ENCODE measurements around the gene ALKAL2.

Gene ALKAL2

DNA sequence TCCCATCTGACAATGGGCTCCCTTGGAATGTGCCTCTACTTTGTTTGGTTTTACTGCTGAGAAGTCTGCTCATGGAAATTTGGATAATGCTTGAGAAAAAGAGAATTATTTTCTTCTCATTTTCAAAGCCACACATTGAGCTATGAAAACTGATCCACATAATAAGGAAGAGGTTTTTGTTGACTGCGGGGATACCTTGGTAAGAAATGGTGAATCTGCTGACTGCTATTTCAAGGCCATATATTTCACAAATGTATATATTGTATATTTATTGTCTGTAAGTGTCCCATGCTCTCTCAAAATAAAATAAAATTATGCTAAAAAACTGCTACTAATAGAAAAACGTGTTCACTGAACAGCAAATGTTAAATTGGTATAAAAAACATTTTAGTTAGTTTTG is 39.2 kb downstream of the ALKAL2 start:
- DNase-seq (ENCODE audit: low read depth, low spot score): no peak
- no peak overlapping the region for H3K27ac ChIP-seq (ENCODE audit: low read length)
- peaks cover 1% of the 10 kb centered on the region; the same call in 1 of the 2 replicates for H3K4me1 ChIP-seq (ENCODE audit: control insufficient read depth, insufficient read depth, low read length)
- no peaks in the 10 kb centered on the region for H3K9me3 ChIP-seq (ENCODE audit: control insufficient read depth, insufficient read depth, low read length)
- WGBS (ENCODE audit: insufficient coverage, insufficient read length): no CpG with 5 or more reads among the region's 2 CpGs
- no peak overlapping the region for H3K4me3 ChIP-seq (ENCODE audit: low read length)
- no peaks in the 10 kb centered on the region for H3K27me3 ChIP-seq (ENCODE audit: control insufficient read depth, insufficient read depth, low read length)
- no peaks in the 10 kb centered on the region; the same call in 1 of the 2 replicates for H3K36me3 ChIP-seq (ENCODE audit: control insufficient read depth, insufficient read depth, low read length)

DNA sequence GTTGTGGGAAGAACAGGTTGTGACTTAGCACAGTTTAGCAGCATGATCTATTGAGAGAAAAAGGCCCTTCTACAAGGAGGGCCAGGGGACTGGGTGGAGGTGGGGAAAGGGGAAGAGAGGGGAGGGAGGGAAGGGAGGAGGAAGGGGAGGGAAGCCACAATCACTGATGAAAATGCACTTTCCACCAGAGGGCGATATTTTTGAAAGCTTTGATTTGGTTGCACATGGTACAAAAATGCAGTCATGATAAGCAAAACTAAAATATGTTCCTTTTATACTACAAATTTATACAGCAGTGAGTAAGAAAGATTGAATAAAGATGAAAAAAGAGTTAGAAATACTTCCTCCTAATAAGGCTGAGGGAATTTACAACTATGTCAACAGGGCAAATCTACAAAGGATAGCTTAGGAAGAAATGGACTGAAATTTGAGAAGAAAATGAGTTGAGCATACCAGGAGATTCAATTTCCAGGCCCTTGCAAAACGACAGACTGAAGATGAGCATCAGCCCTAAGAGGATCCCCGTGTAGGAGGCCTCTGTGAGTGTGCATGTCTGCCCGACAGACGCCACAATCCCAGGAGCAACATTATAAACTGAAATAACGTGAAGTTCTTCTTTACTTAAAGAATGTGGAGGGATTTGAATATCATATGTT is 41.3 kb downstream of the ALKAL2 start:
- Histone ChIP-seq H3K9me3 (ENCODE audit: control insufficient read depth, insufficient read depth, low read length) (no peaks in the 10 kb centered on the region), H3K27me3 (ENCODE audit: control insufficient read depth, insufficient read depth, low read length) (no peaks in the 10 kb centered on the region), H3K4me3 (ENCODE audit: low read length) (no peak overlapping the region), H3K27ac (ENCODE audit: low read length) (no peak overlapping the region), H3K4me1 (ENCODE audit: control insufficient read depth, insufficient read depth, low read length) (no peaks in the 10 kb centered on the region), H3K36me3 (ENCODE audit: control insufficient read depth, insufficient read depth, low read length) (no peaks in the 10 kb centered on the region; the same call in 1 of the 2 replicates)
- no CpG with 5 or more reads among the region's 6 CpGs for WGBS (ENCODE audit: insufficient coverage, insufficient read length)
- no peak for DNase-seq (ENCODE audit: low read depth, low spot score)

GRCh38 chr2:244547-244946 is 43.3 kb downstream of the ALKAL2 start:
- WGBS (ENCODE audit: insufficient coverage, insufficient read length): no CpG with 5 or more reads among the region's 7 CpGs

GRCh38 chr2:238869-239268 is 49.0 kb downstream of the ALKAL2 start:
- no peaks in the 10 kb centered on the region for H3K9me3 ChIP-seq (ENCODE audit: control insufficient read depth, insufficient read depth, low read length)
- no peak for DNase-seq (ENCODE audit: low read depth, low spot score)
- no peaks in the 10 kb centered on the region for H3K27me3 ChIP-seq (ENCODE audit: control insufficient read depth, insufficient read depth, low read length)
- H3K36me3 ChIP-seq (ENCODE audit: control insufficient read depth, insufficient read depth, low read length): no peaks in the 10 kb centered on the region; the same call in 1 of the 2 replicates
- H3K27ac ChIP-seq (ENCODE audit: low read length): no peak overlapping the region
- no CpG with 5 or more reads among the region's 5 CpGs for WGBS (ENCODE audit: insufficient coverage, insufficient read length)
- no peaks in the 10 kb centered on the region for H3K4me1 ChIP-seq (ENCODE audit: control insufficient read depth, insufficient read depth, low read length)
- no peak overlapping the region for H3K4me3 ChIP-seq (ENCODE audit: low read length)

More at GRCh38 chr2:244547-244946, 43.3 kb downstream of the ALKAL2 start:
- Histone ChIP-seq H3K27me3 (ENCODE audit: control insufficient read depth, insufficient read depth, low read length) (no peaks in the 10 kb centered on the region), H3K4me3 (ENCODE audit: low read length) (no peak overlapping the region), H3K4me1 (ENCODE audit: control insufficient read depth, insufficient read depth, low read length) (no peaks in the 10 kb centered on the region), H3K36me3 (ENCODE audit: control insufficient read depth, insufficient read depth, low read length) (no peaks in the 10 kb centered on the region; the same call in 1 of the 2 replicates), H3K27ac (ENCODE audit: low read length) (no peak overlapping the region), H3K9me3 (ENCODE audit: control insufficient read depth, insufficient read depth, low read length) (no peaks in the 10 kb centered on the region)
- no peak for DNase-seq (ENCODE audit: low read depth, low spot score)

GRCh38 chr2:238431-238830 is 49.5 kb downstream of the ALKAL2 start:
- no peaks in the 10 kb centered on the region for H3K36me3 ChIP-seq (ENCODE audit: control insufficient read depth, insufficient read depth, low read length)
- H3K9me3 ChIP-seq (ENCODE audit: control insufficient read depth, insufficient read depth, low read length): no peaks in the 10 kb centered on the region
- no peak overlapping the region for H3K27ac ChIP-seq (ENCODE audit: low read length)
- H3K4me3 ChIP-seq (ENCODE audit: low read length): no peak overlapping the region
- no peak for DNase-seq (ENCODE audit: low read depth, low spot score)
- 100% methylated on average over 1 of the region's 3 CpGs for WGBS (ENCODE audit: insufficient coverage, insufficient read length)
- no peaks in the 10 kb centered on the region for H3K4me1 ChIP-seq (ENCODE audit: control insufficient read depth, insufficient read depth, low read length)
- no peaks in the 10 kb centered on the region for H3K27me3 ChIP-seq (ENCODE audit: control insufficient read depth, insufficient read depth, low read length)

GRCh38 chr2:237878-238277 is 50.0 kb downstream of the ALKAL2 start:
- no CpG with 5 or more reads among the region's 6 CpGs for WGBS (ENCODE audit: insufficient coverage, insufficient read length)
- no peak for DNase-seq (ENCODE audit: low read depth, low spot score)
- Histone ChIP-seq H3K4me1 (ENCODE audit: control insufficient read depth, insufficient read depth, low read length) (no peaks in the 10 kb centered on the region), H3K27ac (ENCODE audit: low read length) (no peak overlapping the region), H3K9me3 (ENCODE audit: control insufficient read depth, insufficient read depth, low read length) (no peaks in the 10 kb centered on the region), H3K4me3 (ENCODE audit: low read length) (no peak overlapping the region), H3K36me3 (ENCODE audit: control insufficient read depth, insufficient read depth, low read length) (no peaks in the 10 kb centered on the region), H3K27me3 (ENCODE audit: control insufficient read depth, insufficient read depth, low read length) (no peaks in the 10 kb centered on the region)

DNA sequence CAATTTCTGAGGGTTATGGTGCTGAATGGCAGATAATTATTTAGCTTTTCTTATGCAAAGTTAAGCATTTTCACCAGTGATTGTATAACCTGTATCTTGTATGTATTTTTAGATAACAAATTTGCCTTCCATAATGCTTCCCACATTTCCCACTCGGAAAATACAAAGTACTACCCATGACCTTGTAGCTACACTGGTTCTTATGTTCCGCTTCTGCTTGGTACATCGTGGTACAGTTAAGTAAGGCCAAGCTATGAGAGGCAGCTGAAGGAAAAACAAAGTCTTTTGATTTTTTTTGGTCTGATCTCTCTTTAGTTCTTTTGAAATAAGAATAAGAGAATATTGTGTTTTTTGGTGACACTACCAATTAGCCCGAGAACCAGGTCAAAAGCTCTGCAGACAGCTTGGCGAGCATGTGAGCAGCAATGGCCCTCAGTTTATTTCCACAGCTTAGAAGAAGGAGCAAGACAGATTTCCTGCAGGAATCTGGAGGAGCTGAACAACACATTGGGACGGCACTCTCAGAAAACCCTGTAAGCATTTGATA is 50.8 kb downstream of the ALKAL2 start:
- no CpG with 5 or more reads among the region's 6 CpGs for WGBS (ENCODE audit: insufficient coverage, insufficient read length)
- DNase-seq (ENCODE audit: low read depth, low spot score): no peak
- Histone ChIP-seq H3K27me3 (ENCODE audit: control insufficient read depth, insufficient read depth, low read length) (no peaks in the 10 kb centered on the region), H3K4me1 (ENCODE audit: control insufficient read depth, insufficient read depth, low read length) (no peaks in the 10 kb centered on the region), H3K9me3 (ENCODE audit: control insufficient read depth, insufficient read depth, low read length) (no peaks in the 10 kb centered on the region), H3K4me3 (ENCODE audit: low read length) (no peak overlapping the region), H3K27ac (ENCODE audit: low read length) (no peak overlapping the region), H3K36me3 (ENCODE audit: control insufficient read depth, insufficient read depth, low read length) (no peaks in the 10 kb centered on the region)

DNA sequence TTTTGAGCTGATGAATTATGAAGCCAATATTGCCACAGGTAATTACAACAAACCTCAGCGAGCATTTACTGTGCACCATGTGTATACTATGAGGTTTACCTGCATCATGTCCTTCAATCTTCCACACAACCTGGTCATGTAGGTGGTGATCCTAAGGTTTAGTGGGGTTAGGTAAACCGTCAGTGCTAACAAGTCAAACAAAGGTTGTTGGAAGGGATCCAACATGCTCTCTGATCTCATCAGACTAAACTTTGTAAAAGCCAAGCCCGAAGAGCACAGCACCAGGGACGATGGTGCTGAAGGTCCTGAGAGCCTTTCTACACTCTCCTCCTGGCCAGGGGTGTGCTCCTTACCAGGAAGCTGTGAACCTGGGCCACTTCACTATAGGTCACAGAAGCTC is 53.5 kb downstream of the ALKAL2 start:
- Histone ChIP-seq H3K36me3 (ENCODE audit: control insufficient read depth, insufficient read depth, low read length) (no peaks in the 10 kb centered on the region), H3K4me1 (ENCODE audit: control insufficient read depth, insufficient read depth, low read length) (no peaks in the 10 kb centered on the region), H3K9me3 (ENCODE audit: control insufficient read depth, insufficient read depth, low read length) (no peaks in the 10 kb centered on the region), H3K27ac (ENCODE audit: low read length) (no peak overlapping the region), H3K27me3 (ENCODE audit: control insufficient read depth, insufficient read depth, low read length) (no peaks in the 10 kb centered on the region), H3K4me3 (ENCODE audit: low read length) (no peak overlapping the region)
- no peak for DNase-seq (ENCODE audit: low read depth, low spot score)
- no CpG with 5 or more reads among the region's 4 CpGs for WGBS (ENCODE audit: insufficient coverage, insufficient read length)

- Histone ChIP-seq H3K4me1 (ENCODE audit: control insufficient read depth, insufficient read depth, low read length) (no peaks in the 10 kb centered on the region), H3K4me3 (ENCODE audit: low read length) (no peak overlapping the region), H3K27me3 (ENCODE audit: control insufficient read depth, insufficient read depth, low read length) (no peaks in the 10 kb centered on the region), H3K27ac (ENCODE audit: low read length) (no peak overlapping the region), H3K9me3 (ENCODE audit: control insufficient read depth, insufficient read depth, low read length) (no peaks in the 10 kb centered on the region), H3K36me3 (ENCODE audit: control insufficient read depth, insufficient read depth, low read length) (no peaks in the 10 kb centered on the region)
- no CpG with 5 or more reads among the region's 7 CpGs for WGBS (ENCODE audit: insufficient coverage, insufficient read length)
- peak; percentile 41 for DNase-seq (ENCODE audit: low read depth, low spot score)
These were observed 54.9 kb downstream of the ALKAL2 start for GRCh38 chr2:233030-233429.

DNA sequence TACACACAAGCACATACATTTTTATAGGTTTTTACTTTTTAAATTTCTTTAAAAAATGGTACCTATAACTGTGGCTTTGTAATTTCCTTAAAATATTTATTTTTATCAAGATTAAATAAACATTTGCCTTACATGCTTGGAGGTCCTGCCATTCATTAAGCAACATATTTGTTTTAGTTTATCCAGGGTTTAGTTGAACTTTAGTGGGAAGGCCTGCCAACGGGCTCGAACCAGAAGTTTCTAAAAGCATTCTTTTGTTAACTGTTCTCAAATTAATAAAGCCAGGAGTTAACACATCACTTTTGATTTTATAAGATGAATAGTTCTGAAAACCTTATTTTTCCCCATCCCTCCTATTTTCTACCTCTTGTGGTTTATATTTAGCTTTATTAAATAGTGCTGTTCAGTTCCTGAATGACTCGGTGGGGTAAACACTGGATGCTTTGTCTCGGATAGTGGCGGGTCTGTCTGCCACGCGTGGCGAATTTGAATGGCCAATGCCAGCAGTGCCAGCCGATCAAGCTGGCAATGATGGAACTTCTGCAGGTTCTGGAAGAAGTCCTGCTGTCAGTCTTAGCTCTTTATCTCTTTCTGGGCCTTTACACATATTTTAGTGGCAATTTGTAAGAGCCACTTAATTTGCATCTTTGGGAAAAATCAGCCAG is 56.2 kb downstream of the ALKAL2 start:
- Histone ChIP-seq H3K9me3 (ENCODE audit: control insufficient read depth, insufficient read depth, low read length) (no peaks in the 10 kb centered on the region), H3K4me3 (ENCODE audit: low read length) (no peak overlapping the region), H3K27ac (ENCODE audit: low read length) (no peak overlapping the region), H3K36me3 (ENCODE audit: control insufficient read depth, insufficient read depth, low read length) (no peaks in the 10 kb centered on the region; the same call in 1 of the 2 replicates), H3K27me3 (ENCODE audit: control insufficient read depth, insufficient read depth, low read length) (no peaks in the 10 kb centered on the region), H3K4me1 (ENCODE audit: control insufficient read depth, insufficient read depth, low read length) (no peaks in the 10 kb centered on the region)
- WGBS (ENCODE audit: insufficient coverage, insufficient read length): no CpG with 5 or more reads among the region's 9 CpGs
- DNase-seq (ENCODE audit: low read depth, low spot score): no peak
